ENCODE measurements around the gene COL23A1. TPM values are rescaled to one million over a fixed set of nuclear protein-coding genes. Genes with fewer than 3 reads are reported as not detected.
A peak's percentile ranks its signal among the peaks of the same experiment; 100 is the strongest.

COL23A1 gene
- total and polyA plus RNA-seq, 2 of the 8 experiments (the other 6 are each of a cell fraction or from before 2014, with no cell fraction given): 3.1 to 4.7 TPM

- H2BK15ac ChIP-seq (ENCODE audit: low read length): peak overlapping the region; percentile 73; the same call in 1 of the 2 replicates
- H2BK120ac ChIP-seq (replicated peaks; ENCODE audit: low read depth, low read length): no peak overlapping the region
- H3K14ac ChIP-seq (ENCODE audit: insufficient read length): no peak overlapping the region
- peak overlapping the region; percentile 76 for H2BK12ac ChIP-seq (ENCODE audit: low read depth, low read length)
- POLR2A ChIA-PET (ENCODE audit: partially characterized antibody): interaction anchor here (2.5 to 3.0 kb wide), 3 partner anchors 11 to 36 kb away, joined by 5 to 13 read pairs (median 11); partner anchors contain the start of gene CLK4
- no peak overlapping the region for H4K8ac ChIP-seq (ENCODE audit: extremely low read depth, insufficient read depth, low read length)
- WGBS, 2 experiments (ENCODE audit: extremely low coverage in 1 of 2, insufficient coverage in 1 of 2, insufficient read length in 1 of 2, insufficient replicate concordance in 2 of 2, low coverage in 1 of 2, low lambda C conversion rate in 2 of 2, missing lambda C conversion rate in 1 of 2): 68% methylated on average over 8 of the region's 8 CpGs; no CpG with 5 or more reads in 1 of the 2 experiments
- H3K23ac ChIP-seq (ENCODE audit: insufficient read length): no peak overlapping the region
- H2BK20ac ChIP-seq (ENCODE audit: low read length): no peak overlapping the region
- H3K4me1 ChIP-seq (replicated peaks in 1 of 4; ENCODE audit: control insufficient read depth in 3 of 4, insufficient read depth in 4 of 4, low read length in 3 of 4): peaks cover 5 to 8% (median 7%) of the 10 kb centered on the region in 4 experiments
- peak overlapping the region; percentile 91 to 97 for H3K4me2 ChIP-seq (ENCODE audit: insufficient read depth in 1 of 2, low read depth in 2 of 2, low read length in 2 of 2)
- H4K20me1 ChIP-seq (replicated peaks in 1 of 2; ENCODE audit: control insufficient read depth in 1 of 2, insufficient read depth in 2 of 2, low read length in 2 of 2): peaks cover 0 to 3% of the 10 kb centered on the region in 2 experiments
- peaks cover 13 to 28% (median 22%) of the 10 kb centered on the region in 4 experiments for H3K27me3 ChIP-seq (replicated peaks in 1 of 4; ENCODE audit: control insufficient read depth in 3 of 4, extremely low read depth in 1 of 4, insufficient read depth in 3 of 4, low read length in 3 of 4)
- H3K4ac ChIP-seq (replicated peaks; ENCODE audit: insufficient read length, low read depth, low read length): no peak overlapping the region
- H2BK5ac ChIP-seq (ENCODE audit: low read depth, low read length): peak overlapping the region; percentile 47; the same call in 1 of the 2 replicates
- no peak overlapping the region for H2AFZ ChIP-seq (ENCODE audit: low read length)
- no peaks in the 10 kb centered on the region for H3K79me1 ChIP-seq (ENCODE audit: low read depth, low read length)
- CTCF ChIA-PET (ENCODE audit: partially characterized antibody): interaction anchor here (0.6 to 9.5 kb wide), 9 partner anchors 10 to 342 kb away, joined by 3 to 131 read pairs (median 4); no protein-coding TSS in a partner anchor
- TF ChIP-seq BCL11A (IDR thresholded peaks at IDR 0.05; ENCODE audit: low read depth in 2 of 2, low read length in 2 of 2): no peak
- FAIRE-seq: no peak
- H3K79me2 ChIP-seq (ENCODE audit: control insufficient read depth in 1 of 2, insufficient read depth in 2 of 2, low read length in 2 of 2): no peaks in the 10 kb centered on the region
- H4K91ac ChIP-seq (replicated peaks; ENCODE audit: insufficient read length, low read length): no peak overlapping the region
- no peak overlapping the region for H3K56ac ChIP-seq (replicated peaks; ENCODE audit: insufficient read length, low read depth, low read length)
- peaks cover 2 to 3% of the 10 kb centered on the region in 2 experiments; a peak in 2 of 4 replicates for H3K9me3 ChIP-seq (ENCODE audit: insufficient read depth in 2 of 2, low read depth in 1 of 2, low read length in 1 of 2)
- H3K18ac ChIP-seq (ENCODE audit: extremely low read depth, low read length): 0 out of 2 replicates have a peak overlapping the region, but pooled peaks have one; percentile 21
- H4K5ac ChIP-seq (ENCODE audit: insufficient read length, low read depth, low read length): no peak overlapping the region
- H3K36me3 ChIP-seq (ENCODE audit: control insufficient read depth in 2 of 4, insufficient read depth in 4 of 4, low read length in 3 of 4): no peaks in the 10 kb centered on the region
- no peak overlapping the region for H3K27ac ChIP-seq (ENCODE audit: low read depth, low read length)
- DNase-seq (ENCODE audit: low read depth in 1 of 2, low spot score in 2 of 2): peak in 1 of 2 experiments; percentile 50
- H2AK5ac ChIP-seq (ENCODE audit: low read depth, low read length): 0 out of 2 replicates have a peak overlapping the region, but pooled peaks have one; percentile 14
- H3K23me2 ChIP-seq (ENCODE audit: low read depth, low read length): peaks cover 12% of the 10 kb centered on the region; the same call in 1 of the 2 replicates
- H3K9ac ChIP-seq (replicated peaks in 1 of 4; ENCODE audit: extremely low read depth in 1 of 4, low read depth in 3 of 4, low read length in 3 of 4): no peak overlapping the region
- peak overlapping the region; percentile 32 to 68 (median 57); a peak in 7 of 8 replicates for H3K4me3 ChIP-seq (ENCODE audit: extremely low read depth in 1 of 4, insufficient read depth in 2 of 4, low read depth in 3 of 4, low read length in 4 of 4)
These were observed 1.4 kb downstream of the COL23A1 start for GRCh38 chr5:178588769-178589168.

Measured in H1 (cell line).